ENCODE data around the gene IPP.
A peak's percentile ranks its signal among the peaks of the same experiment; 100 is the strongest.

The IPP gene

GRCh38 chr1:45687014-45687753 is 63.3 kb downstream of the IPP start:
- peak overlapping the region; percentile 93 for H3K4me3 ChIP-seq (ENCODE audit: low read depth, low read length)
- no peak for TF ChIP-seq CTCF (IDR thresholded peaks at IDR 0.05; ENCODE audit: low read depth, low read length)

GRCh38 chr1:45686288-45687013 is 64.0 kb downstream of the IPP start, which contains the start of gene GPBP1L1:
Gene GPBP1L1, minus strand, starts transcription at chr1:45686533. Its CDS starts 27,446 bp downstream, at chr1:45659087.
- Histone ChIP-seq H3K36me3 (no peaks in the 10 kb centered on the region), H3K4me1 (no peaks in the 10 kb centered on the region), H3K27me3 (no peaks in the 10 kb centered on the region), H3K4me3 (ENCODE audit: low read depth, low read length) (peak within 1 kb of the TSS; percentile 93), H3K9me3 (no peaks in the 10 kb centered on the region)
- DNase-seq: peak; percentile 93
- TF ChIP-seq CTCF (IDR thresholded peaks at IDR 0.05; ENCODE audit: low read depth, low read length): no peak

More at GRCh38 chr1:45687014-45687753, 63.3 kb downstream of the IPP start:
- Histone ChIP-seq H3K9me3 (no peaks in the 10 kb centered on the region), H3K27me3 (no peaks in the 10 kb centered on the region), H3K4me1 (no peaks in the 10 kb centered on the region), H3K36me3 (no peaks in the 10 kb centered on the region)
- DNase-seq: peak; percentile 92

- Histone ChIP-seq H3K9me3 (no peaks in the 10 kb centered on the region), H3K27me3 (no peaks in the 10 kb centered on the region), H3K4me3 (ENCODE audit: low read depth, low read length) (peak overlapping the region; percentile 93), H3K4me1 (no peaks in the 10 kb centered on the region), H3K36me3 (no peaks in the 10 kb centered on the region)
- TF ChIP-seq CTCF (IDR thresholded peaks at IDR 0.05; ENCODE audit: low read depth, low read length): no peak
- peak; percentile 35 for DNase-seq
Measured at GRCh38 chr1:45686015-45686287, 64.5 kb downstream of the IPP start.

GRCh38 chr1:45685308-45686014 is 65.0 kb downstream of the IPP start:
- Histone ChIP-seq H3K27me3 (no peaks in the 10 kb centered on the region), H3K9me3 (no peaks in the 10 kb centered on the region), H3K36me3 (no peaks in the 10 kb centered on the region), H3K4me1 (no peaks in the 10 kb centered on the region), H3K4me3 (ENCODE audit: low read depth, low read length) (peak overlapping the region; percentile 93)
- no peak for DNase-seq
- TF ChIP-seq CTCF (IDR thresholded peaks at IDR 0.05; ENCODE audit: low read depth, low read length): no peak

GRCh38 chr1:45684402-45684801 is 66.1 kb downstream of the IPP start:
- no peaks in the 10 kb centered on the region for H3K9me3 ChIP-seq
- H3K4me1 ChIP-seq: no peaks in the 10 kb centered on the region
- no peak for DNase-seq
- no peak for TF ChIP-seq CTCF (IDR thresholded peaks at IDR 0.05; ENCODE audit: low read depth, low read length)
- no peaks in the 10 kb centered on the region for H3K27me3 ChIP-seq
- H3K4me3 ChIP-seq (ENCODE audit: low read depth, low read length): peak overlapping the region; percentile 93
- H3K36me3 ChIP-seq: no peaks in the 10 kb centered on the region

Data from BE2C (cell line).